GM12864 (cell line): ENCODE data around the gene CEP55.

Experiments used
- DNase-seq: peaks from one replicate; pipeline ENCODE4 v3.0.0-alpha.2; 2011; ENCODE audit warnings: low read depth
- H3K4me3 ChIP-seq: 2 replicates; pipeline ENCODE4 v1.5.1; 2011; ENCODE audit warnings: mild to moderate bottlenecking, low read depth, low read length, control low read depth
- TF ChIP-seq, protein P1 (sequence below): IDR thresholded peaks from 2 replicates; pipeline ENCODE4 v1.5.1; 2011; ENCODE audit warnings: low read depth, mild to moderate bottlenecking, moderate library complexity, low read length, control low read depth, inconsistent platforms; ENCODE audit errors: missing control alignments

The CEP55 gene

DNA sequence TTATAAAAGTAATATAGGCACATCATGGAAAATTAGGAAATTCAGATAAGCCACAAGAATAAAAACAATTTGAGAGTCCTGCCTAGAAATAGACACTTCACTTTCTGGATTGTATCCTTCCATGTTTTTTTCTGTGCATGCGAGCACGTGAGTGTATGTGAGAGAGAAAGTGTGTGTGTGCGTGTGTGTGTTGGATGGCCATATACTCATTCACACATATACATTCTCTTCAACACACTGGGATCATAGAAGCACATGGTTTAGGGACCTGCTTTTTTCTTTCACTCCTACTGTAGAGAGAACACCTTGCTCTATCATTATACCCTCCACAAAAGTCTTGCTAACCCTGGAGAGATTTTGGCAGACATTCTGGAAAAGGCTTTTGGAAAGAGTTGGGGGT is 77.5 kb downstream of the CEP55 start:
- H3K4me3 ChIP-seq: no peak overlapping the region
- TF ChIP-seq, protein P1, sequence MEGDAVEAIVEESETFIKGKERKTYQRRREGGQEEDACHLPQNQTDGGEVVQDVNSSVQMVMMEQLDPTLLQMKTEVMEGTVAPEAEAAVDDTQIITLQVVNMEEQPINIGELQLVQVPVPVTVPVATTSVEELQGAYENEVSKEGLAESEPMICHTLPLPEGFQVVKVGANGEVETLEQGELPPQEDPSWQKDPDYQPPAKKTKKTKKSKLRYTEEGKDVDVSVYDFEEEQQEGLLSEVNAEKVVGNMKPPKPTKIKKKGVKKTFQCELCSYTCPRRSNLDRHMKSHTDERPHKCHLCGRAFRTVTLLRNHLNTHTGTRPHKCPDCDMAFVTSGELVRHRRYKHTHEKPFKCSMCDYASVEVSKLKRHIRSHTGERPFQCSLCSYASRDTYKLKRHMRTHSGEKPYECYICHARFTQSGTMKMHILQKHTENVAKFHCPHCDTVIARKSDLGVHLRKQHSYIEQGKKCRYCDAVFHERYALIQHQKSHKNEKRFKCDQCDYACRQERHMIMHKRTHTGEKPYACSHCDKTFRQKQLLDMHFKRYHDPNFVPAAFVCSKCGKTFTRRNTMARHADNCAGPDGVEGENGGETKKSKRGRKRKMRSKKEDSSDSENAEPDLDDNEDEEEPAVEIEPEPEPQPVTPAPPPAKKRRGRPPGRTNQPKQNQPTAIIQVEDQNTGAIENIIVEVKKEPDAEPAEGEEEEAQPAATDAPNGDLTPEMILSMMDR: no peak
- no peak for DNase-seq

DNA sequence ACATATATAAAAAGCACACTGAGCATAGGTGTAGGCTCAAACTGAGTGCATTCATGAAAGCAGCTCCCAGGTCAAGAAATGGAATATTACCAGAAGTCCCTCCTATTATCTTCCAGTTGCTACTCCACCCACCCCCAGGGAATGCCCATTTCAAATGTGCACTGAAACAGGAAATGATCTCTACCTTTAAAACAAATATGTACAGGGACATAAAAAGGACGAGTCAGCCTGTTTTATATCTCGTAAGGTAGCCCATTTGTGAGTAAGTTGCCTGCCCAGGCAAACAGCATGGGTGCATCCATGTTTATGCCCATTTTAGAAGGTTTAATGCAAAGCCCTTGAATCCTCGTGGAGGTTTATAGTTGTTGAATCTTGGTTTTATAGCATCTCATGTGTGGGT is 80.5 kb downstream of the CEP55 start:
- H3K4me3 ChIP-seq: no peak overlapping the region
- no peak for DNase-seq
- TF ChIP-seq, protein P1: no peak

DNA sequence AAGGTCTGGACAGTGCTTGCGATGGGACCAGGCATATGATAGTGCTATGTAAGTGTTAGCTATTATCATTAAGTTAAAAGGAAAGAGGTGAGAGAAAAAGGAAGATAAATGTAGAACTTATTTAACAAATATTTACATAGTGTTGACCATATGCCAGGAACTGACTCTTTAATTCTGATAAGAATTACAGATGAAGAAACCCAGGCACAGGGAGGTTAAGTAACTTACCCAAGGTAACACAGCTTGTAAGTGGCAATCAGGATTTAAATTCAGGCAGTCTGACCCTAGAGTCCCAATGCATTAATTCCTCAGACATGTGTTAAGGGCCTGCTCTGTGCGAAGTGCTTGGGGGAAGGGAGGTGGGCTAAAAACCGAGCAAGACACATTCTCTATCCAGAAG is 81.2 kb downstream of the CEP55 start:
- no peak for DNase-seq
- H3K4me3 ChIP-seq: no peak overlapping the region
- TF ChIP-seq, protein P1: no peak
